Renal cortex interstitium (tissue), 11 donors: ENCODE data around the gene MAP2K2. TPM values are rescaled to one million over a fixed set of nuclear protein-coding genes. Genes with fewer than 3 reads are reported as not detected.

Experiments
- DNase-seq, 11 donors: peaks; one replicate each; pipeline ENCODE4 v3.0.0-alpha.2; 2013; ENCODE audit warnings: low read depth in 9 of 11, low spot score in 4 of 11; ENCODE audit errors: extremely low read depth in 1 of 11
- polyA plus RNA-seq, 3 donors: library from polyadenylated mRNA; unstranded; fragments of 120-200 nt; gene quantifications; one replicate each; pipeline ENCODE4 v1.2.1, GENCODE V29; 2013; ENCODE audit not compliant: insufficient read length in 3 of 3

MAP2K2 gene
- polyA plus RNA-seq, 3 donors = 85.6 to 125 (median 124) TPM

GRCh38 chr19:4112367-4112766, 11.6 kb downstream of the MAP2K2 start:
- DNase-seq = no peak

DNA sequence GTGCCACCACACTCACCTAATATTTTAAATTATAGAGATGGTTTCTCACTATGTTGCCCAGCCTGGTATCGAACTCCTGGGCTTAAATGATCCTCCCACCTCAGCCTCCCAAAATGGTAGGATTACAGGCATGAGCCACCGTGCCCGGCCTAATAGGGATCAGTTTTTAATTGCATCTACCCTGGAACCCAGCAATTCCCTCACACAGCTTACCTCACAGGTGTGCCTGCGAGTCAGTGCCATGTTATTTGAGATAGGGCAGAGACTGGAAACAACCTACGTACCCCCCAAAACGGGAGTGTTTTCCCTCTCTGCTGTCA, 14.3 kb downstream of the MAP2K2 start:
- no peak for DNase-seq

- no peak for DNase-seq
Measured at GRCh38 chr19:4108767-4109625, 14.9 kb downstream of the MAP2K2 start.

- DNase-seq = no peak
Measured at GRCh38 chr19:4103080-4103433, 20.9 kb downstream of the MAP2K2 start.

DNA sequence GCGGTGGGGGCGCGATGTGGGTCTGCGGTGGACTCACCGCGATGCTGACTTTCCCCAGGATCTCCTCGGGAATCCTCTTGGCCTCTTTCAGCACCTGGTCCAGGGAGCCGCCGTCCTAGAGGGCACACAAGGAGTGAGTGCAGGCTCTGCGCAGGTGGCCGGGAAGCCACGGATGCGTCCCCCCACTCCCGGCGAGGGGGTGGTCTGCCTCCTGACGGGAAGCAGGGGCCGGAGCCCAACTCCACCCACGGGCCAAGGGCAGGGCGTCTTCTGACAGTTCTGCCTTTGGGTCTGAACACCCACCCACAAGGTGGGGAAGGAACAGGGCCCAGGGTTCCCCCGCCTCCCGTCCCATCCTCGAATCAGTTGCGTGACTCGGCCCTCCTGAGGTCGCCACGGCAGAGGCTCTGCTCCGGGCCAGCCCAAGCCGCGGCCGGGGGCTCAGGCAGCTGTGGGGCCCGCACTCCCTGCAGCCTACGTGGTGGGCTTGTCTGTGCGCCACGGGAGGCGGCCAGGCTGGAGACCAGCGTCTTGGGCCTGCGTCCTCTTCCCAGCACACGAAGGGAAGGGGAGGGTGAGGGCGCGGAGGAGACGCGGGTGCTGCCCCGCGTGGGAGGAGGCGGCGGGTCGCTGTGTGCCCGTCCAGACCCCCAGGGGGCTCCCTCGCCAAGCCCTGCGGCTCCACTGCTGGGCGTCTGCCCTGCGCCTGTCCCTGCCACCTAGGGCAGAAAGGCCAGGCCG, 21.4 kb downstream of the MAP2K2 start:
- DNase-seq = no peak

DNA sequence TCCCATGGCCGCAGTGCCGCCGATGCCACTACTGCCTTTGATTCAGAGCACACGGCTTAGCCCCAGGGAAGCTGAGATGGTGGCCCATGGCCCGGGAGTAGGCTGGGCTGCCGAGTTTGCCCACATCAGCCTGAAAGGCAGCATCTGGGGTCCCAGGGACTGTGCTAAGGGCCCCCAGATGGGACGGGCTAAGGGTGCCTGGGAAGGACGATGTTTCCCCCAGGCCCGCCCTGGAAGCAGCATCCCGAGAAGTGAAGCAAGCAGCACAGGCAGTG, 22.5 kb downstream of the MAP2K2 start:
- DNase-seq = no peak

DNA sequence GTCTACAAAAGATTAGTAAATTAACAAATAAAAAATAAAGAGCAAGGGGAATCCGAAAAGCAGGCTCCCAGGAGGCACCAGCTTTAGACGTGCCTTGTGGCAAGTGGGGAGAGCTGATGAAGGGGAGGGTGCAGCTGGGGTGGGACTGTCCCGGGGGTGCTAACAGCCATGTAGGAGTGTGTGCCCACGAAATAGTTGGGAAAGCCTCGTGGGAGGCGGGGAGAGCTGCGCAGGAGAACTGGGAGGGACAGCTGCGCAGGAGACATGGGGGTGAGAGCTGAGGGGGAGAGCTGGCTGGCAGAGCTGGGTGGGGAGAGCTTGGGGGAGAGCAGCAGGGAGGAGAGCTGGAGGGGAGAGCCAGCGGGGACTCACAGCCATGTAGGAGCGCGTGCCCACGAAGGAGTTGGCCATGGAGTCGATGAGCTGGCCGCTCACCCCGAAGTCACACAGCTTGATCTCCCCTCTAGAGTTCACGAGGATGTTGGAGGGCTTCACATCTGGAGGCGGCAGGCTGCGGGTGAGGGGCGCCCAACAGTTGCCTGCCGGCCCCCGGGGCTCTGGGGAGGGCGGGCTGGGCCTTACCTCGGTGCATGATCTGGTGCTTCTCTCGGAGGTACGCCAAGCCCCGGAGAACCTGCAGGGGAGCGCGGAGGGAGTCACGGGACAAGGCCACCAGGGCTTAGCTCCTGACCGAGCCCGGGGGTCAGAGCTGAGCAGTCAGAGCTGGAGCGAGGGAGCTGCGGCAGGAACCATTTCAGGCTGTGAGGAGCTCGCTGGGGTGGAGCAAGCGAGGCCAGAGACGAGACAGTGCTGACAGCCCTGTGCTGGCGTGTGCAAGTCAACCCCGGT, 23.1 kb downstream of the MAP2K2 start:
- no peak for DNase-seq

DNA sequence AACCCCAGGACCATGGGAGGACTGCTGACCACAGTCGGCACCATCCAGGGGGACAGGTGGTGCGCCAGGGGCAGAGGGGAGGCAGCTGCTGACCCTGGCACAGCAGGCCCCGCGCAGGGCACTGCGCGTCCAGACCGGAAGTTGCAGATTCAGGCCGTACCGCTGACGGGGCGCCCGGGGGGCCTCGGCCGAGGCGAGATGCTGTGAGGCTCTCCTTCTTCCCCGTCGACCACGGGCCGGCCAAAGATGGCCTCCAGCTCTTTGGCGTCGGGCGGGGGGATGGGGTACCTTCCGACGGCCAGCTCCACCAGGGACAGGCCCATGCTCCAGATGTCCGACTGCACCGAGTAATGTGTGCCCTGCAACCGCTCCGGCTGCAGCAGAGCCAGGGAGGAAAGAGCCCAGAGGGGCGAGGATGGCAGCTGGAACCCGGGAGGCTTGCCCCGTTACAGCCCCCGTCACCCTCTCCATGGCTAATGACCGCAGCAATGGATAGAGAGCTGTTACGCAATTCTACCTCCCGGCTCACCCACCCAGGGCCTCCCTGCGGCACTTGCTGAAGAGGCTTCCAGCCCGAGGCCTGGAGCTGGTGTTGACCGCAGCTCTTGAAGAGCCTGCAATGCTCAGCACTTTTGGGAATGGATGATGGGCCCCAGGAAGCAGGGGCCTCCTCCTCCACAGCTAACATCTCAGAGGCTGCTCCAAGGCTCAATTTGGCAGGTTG, 24.7 kb downstream of the MAP2K2 start:
- no peak for DNase-seq

DNA sequence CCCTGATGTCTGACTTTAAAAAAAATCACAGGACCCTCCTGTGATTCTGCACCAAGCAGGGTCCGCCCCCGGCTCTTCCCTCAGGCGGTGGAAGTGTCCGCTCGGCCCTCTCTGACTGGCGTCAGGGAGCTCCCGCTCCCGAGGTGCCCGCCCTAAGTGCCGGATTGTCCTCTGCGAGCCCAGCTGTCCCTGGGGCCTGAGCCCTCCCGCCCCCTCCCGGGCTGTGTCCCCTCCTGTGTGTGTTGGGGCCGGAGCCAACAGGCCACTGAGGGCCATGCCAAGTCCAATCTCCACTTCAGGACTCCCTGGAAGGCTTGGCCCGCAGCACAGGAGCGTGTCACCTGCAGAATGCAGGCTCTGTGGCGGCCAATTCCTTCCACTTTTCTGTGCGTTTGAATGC, 25.4 kb downstream of the MAP2K2 start:
- DNase-seq = no peak

DNA sequence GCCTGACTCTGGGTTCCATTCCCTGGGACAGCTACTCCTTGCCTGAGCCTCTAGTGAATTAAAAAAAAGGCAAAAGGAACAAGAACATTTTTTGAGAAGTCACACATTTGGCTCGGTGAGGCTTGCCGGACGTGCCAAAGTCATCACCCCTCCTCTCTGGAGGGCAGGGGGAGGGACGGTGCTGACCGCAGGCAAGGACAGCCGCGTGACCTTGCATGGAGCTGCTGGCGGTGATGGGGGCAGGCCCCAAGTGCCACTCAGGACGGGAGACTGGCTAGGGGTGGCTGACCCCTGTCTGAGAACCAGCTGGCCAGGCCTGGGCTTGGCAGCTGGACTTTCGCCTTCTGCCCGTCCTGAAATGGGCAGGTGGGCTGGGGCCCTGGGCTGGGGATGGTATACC, 26.4 kb downstream of the MAP2K2 start:
- no peak for DNase-seq

DNA sequence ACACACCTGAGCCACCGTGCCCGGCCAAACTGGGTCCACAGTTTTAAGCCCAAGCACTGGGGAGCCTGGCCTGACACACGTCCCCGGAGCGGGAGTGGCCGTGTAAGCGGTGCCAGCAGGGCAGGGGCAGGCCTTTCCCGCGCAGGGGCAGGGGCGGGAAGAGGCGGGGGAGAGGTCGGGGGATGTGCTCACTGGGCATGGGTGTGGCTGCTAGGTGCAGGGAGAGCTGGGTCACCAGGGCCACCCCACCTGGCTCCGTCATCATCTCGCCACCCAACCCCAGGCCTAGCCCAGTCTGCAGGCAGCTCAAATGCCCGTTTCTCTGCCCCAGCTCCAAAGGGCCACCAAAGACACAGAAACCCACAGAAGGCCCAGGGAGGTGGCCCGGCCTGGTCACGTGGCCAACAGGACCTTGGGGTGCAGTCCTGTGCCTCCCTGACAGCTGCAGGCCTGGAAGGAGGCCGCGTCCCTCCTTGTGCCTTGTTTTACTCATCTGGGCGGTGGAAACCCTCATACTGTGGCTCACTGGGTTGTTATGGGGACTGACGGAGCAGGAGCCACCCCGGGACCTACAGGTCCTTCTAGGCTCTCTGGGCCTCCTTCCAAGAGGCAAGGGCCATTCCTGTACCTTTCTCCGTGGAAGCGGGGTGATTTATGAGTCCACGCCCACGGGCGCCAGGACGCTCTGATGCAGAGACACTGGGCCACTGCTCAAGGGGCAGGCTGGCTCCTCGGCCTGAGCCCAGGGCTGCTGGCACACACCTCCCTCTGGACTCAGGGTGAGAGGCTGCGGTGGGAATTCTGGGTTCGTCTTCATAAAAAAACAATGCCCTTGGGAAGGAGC, 27.7 kb downstream of the MAP2K2 start:
- DNase-seq = no peak

DNA sequence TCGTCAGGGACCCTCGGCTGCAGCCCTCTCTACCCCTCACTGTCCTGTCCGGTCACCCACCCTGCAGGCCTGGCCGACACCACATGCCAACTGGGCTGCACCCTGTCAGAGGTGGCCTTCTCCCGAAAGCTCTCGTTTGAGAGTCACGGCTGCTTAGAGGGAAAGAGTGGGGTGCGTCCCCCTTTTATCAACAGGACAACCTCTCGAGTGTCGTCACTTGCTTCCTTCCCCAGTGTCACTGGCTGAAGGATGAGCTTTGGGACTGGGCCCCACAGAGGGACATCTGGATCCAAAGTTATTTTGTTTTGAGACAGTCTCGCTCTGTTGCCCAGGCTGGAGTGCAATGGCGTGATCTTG, 28.5 kb downstream of the MAP2K2 start:
- no peak for DNase-seq

- DNase-seq = no peak
Measured at GRCh38 chr19:4094761-4095487, 29.0 kb downstream of the MAP2K2 start.

DNA sequence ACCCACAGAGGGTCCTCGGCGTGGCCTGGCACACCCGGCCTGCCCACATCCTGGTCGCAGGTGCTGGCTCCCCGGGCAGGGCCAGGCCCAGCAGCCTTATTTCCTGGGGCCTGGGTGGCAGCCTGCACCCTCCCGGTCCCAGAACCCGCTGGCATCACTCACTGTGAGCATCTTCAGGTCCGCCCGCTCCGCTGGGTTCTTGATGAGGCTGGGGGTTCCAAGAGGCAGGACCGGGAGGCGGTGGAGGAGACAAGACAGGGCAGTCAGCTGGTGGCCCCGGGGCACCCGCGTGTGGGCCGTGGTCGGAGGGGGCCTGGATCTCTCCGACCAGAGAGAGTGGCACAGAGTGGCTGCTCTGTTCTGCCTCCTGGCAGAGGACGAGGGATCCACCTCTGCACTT, 29.6 kb downstream of the MAP2K2 start:
- no peak for DNase-seq

DNA sequence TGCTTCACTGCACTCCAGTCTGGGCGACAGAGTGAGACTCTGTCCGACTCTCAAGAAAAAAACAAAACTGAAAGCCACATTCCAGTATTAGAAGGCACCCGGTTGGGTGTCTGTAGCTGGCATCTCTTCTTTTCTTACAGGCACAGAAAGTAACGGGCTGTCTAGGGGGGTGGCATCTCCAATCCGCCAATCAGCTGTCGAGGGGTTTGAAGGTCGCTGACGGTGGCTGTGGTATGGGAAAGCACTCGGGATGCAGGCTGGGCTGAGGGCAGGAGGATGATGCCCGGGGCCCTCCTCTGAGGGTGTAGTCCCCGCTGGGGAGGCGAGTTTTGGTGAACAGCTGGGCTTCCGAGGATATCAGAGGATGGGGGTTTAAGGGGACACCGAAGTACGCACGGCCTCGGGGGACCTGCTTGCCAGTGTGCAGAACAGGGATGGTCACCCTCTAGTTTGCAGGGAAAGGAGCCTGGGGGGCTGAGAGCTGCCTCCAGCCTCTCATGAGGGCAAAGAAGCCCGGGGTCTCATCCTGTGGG, 30.2 kb downstream of the MAP2K2 start:
- no peak for DNase-seq

DNA sequence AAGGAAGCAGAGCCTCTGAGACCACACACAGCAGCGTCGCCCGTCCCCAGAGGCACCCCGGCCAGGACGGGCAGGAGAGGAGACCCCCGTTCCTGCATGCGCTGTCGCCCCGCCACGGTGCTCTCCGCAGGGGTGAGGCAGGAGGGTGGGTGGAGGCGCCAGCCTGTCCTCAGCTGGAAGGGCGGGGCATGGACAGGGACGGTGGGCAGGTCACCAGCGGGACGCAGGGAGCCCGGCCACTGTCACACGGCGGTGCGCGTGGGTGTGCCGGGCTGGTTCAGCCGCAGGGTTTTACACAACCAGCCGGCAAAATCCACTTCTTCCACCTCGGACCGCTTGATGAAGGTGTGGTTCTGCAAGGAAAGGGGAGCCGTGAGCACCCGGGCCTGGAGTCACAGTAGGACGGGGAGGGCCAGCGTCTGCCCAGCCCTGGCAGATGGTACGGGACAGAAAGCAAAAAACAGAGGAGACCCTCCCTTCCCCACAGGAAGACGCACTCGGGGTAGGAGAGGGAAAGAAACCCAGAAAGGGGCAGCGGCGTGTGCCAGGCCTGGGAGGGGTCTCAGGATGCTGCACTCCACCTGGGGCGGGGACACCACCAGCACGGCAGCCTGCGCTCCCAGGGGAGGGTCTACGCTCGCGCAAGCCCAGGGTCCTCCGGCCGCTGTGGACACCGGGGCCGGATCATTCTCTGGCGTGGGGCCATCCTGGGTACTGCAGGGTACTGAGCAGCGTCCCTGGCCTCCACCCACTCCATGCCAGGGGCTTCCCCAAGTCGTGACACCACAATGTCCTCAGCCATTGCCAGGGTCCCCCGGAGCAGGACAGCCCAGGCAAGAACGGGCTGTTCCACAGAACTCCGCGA, 33.3 kb downstream of the MAP2K2 start:
- DNase-seq = no peak

GRCh38 chr19:4089946-4090345, 34.0 kb downstream of the MAP2K2 start:
- no peak for DNase-seq
